GM18870 (cell line): ENCODE measurements around the gene NHLRC4.
A peak's percentile ranks its signal among the peaks of the same experiment; 100 is the strongest.

Experiments used
- ATAC-seq: cut with Tn5 transposase; IDR thresholded peaks from one replicate; pipeline ENCODE4 v1.9.1; 2021; ENCODE audit warnings: moderate library complexity; ENCODE audit not compliant: unreplicated experiment

The NHLRC4 gene

GRCh38 chr16:582614-583331, 16.0 kb downstream of the NHLRC4 start:
- ATAC-seq: no peak

GRCh38 chr16:583470-583814, 16.6 kb downstream of the NHLRC4 start:
- ATAC-seq: no peak

- ATAC-seq: no peak
Measured at GRCh38 chr16:583815-584591, 17.2 kb downstream of the NHLRC4 start.

- no peak for ATAC-seq
Measured at GRCh38 chr16:585351-585750, 18.5 kb downstream of the NHLRC4 start.

GRCh38 chr16:586047-586644, 19.3 kb downstream of the NHLRC4 start:
- ATAC-seq: no peak

DNA sequence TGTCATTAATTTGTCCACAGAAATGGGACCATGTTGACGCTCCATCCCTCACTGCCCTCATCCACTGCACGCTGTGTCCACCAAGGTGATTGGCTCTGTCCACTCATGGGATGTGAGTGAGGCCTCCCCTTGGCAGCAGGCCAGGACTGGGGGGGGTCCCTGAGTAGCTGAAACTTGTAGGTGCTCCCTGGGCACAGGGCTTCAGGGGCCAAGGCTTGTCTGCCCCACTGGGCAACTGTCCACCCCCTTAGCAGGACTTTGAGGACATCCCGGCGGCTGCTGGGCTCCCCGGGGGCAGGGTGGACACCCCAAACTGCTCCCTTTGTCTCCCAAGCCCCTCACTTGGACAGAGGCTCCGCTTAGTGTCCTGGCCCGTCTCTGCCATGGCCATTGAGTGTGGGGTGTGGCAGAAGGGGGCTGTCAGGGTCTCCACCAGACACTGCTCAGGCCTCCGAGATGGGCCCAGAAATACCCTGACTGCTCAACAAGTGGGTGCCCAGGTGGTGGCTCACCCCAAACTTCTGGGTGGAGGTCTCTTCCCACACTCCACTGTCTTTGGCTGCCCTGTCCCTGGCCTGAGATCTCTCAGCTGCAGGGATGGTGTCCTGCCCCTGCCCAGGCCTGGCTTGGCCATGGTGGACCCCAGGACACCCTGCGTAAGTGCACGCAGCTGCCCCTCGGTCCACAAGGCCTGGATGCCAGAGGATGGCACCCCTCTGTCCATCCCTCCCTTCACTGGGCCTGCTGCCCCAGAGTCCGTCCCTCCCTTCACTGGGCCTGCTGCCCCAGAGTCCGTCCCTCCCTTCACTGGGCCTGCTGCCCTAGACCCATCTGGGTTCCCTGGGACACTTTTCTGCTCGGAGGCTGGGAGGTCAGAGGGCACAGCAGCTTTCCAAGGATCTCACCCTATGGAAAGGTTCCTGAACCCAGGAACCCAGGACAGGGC, 20.1 kb downstream of the NHLRC4 start:
- no peak for ATAC-seq

DNA sequence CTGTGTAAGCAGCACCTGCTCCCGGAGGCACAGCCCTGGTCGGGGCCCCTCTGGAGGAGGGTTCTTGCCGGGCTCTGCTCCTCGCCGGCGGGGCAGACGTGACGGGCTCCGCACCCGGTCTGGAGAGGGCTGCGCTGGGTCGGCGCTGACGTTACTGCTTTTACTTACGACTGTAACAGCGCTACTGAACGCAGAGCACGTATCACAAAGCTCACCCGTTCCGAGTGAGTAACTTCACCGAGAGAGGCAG, 21.8 kb downstream of the NHLRC4 start:
- ATAC-seq: peak; percentile 7

DNA sequence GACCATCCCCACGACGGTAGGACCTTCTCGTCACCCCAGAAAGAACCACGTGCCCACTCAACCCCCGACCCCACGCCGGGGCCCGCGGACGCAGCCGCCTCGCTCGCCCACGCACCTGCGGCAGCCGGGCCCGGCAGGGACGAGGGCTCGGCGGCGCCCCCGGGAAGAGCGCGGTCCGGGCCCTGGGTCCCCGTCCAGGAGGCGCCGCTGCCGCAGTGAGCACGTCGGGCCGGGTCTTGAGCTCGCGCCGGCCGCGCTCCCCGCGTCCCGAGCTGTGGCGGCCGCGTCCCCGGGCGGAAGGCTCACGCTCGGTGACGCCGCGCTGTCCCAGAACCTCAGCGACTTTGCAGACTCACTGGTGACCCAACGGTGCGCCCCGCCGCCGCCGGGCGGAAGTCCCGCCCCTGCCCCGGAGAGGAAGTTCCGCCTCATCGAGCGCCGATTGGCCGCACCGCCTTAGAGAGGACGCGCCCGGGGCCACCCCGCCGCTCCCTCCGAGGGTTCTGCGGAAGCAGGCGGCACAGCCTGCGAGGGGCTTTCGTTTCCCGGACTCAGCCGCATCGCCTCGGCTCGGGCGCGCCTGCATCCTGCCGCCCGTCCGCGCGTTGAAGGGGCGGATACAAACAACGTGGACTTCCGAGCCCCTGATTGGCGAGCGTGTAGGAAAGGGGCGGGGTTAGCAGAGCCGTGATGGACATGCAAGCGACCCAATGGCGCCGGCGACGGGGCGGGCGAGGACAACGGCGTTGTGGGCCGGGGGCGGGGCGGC, 22.3 kb downstream of the NHLRC4 start:
- peak; percentile 72 for ATAC-seq

GRCh38 chr16:589658-590187, 22.9 kb downstream of the NHLRC4 start, which contains the start of gene RAB40C:
TSS of gene RAB40C (plus strand) at chr16:590066. CDS start at chr16:590292, 226 bp downstream.
- peak; percentile 63 for ATAC-seq

DNA sequence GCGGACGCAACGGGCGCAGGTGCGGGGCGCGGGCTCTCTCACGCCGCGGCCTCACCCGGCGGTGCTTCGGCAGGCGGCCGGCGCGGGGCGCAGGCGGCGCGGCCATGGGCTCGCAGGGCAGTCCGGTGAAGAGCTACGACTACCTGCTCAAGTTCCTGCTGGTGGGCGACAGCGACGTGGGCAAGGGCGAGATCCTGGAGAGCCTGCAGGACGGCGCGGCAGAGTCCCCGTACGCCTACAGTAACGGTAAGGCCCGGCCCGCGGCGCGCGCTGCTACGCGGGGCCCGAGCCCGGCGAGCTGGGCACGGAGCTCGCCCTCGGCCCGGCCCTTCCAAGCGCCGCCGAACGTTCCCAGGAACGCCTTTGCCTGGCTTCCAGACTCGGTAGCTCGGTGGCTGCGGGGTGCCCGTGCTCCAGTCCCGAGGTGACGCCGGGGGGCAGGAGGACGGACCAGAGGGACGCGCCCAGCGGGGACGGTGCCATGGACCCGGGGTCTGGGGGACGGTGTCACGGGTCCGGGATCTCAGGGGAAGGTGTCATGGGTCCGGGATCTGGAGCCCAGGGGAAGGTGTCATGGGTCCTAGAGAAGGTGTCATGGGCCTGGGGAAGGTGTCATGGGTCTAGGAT, 23.5 kb downstream of the NHLRC4 start:
- ATAC-seq: no peak

DNA sequence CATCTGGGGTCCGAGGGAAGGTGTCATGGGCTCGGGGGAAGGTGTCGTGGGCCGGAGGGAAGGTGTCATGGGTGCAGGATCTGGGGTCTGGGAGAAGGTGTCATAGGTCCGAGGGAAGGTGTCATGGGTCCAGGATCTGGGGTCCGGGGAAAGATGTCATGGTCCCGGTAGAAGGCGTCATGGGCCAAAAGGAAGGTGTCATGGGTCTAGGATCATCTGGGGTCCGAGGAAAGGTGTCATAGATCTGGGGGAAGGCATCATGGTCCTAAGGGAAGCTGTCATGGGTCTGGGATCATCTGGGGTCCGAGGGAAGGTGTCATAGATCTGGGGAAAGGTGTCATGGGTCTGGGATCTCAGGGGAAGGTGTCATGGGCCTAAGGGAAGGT, 24.0 kb downstream of the NHLRC4 start:
- no peak for ATAC-seq

- no peak for ATAC-seq
Measured at GRCh38 chr16:591231-591630, 24.4 kb downstream of the NHLRC4 start.

DNA sequence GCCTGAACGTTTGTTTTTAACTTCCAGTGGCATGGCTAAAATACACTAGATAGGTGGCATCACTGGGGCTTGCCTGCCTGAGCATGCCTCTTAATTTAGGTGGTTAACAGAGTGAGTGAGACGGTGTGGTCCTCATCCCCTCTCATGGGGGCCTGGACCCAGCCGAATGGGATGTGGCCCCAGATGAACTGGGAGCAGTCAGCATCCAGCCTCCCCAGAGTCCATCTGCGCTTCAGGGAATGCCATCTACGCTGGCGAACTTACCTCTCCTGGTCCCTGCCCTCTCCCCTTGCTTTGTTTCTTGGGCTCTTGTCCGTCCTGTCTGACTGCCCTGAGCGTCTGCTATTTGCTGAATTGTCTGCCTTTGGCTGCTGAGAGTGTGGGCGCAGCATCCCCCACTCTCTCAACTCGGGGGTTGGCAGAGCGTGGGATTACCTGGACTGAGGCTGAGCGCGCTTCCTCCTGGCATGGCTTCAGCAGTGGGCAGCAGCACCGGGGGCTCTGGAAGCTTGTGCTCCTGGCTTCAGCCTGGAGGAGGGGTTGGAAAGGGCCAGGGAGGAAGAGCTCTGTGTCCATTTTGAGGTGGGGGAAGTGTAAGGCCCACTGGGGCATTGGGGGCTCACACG, 25.2 kb downstream of the NHLRC4 start:
- no peak for ATAC-seq

- ATAC-seq: no peak
Measured at GRCh38 chr16:592518-593306, 25.9 kb downstream of the NHLRC4 start.

- no peak for ATAC-seq
Measured at GRCh38 chr16:593406-593805, 26.6 kb downstream of the NHLRC4 start.

GRCh38 chr16:593807-594206, 27.0 kb downstream of the NHLRC4 start:
- no peak for ATAC-seq

DNA sequence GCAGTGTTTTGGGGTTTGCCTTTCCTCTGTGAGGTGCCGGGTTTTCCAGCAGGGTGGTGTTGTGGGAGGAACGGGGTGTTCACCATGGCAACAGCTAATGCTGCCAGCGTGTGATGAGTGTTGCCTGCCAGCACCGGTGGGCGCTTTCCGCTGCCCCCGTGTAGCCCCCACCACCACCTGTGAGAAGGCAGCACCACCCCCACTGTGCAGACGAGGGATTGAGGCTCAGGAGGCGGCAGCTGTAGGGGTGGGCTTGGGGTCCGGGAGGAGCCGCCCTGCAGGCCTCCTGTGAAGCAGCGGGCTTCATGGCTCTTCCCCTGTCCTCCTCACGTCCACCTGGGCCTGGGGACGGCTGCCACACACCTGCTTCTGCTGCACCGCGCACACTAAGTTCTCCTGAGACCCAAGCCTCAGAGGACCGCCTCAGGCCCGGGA, 28.3 kb downstream of the NHLRC4 start:
- ATAC-seq: no peak

- ATAC-seq: no peak
Measured at GRCh38 chr16:595942-596735, 29.3 kb downstream of the NHLRC4 start.
